Natural killer cell (primary cell): ENCODE results near the gene NELL2. TPM values are rescaled to one million over a fixed set of nuclear protein-coding genes. Genes with fewer than 3 reads are reported as not detected.
A peak's percentile ranks its signal among the peaks of the same experiment; 100 is the strongest.

Experiments
- ATAC-seq, 3 donors: fragments of 150-1000 bp in 2 of 3; fragments of 200-7000 bp in 1 of 3; cut with Tn5 transposase; 1 replicate in 1 of 3; 2 replicates in 2 of 3; pipeline ENCODE4 v1.10.0; 2021; ENCODE audit warnings: mild to moderate bottlenecking in 2 of 3, moderate library complexity in 2 of 3
- DNase-seq, 2 donors: peaks; one replicate each; pipeline versions ENCODE4 v3.0.0 to v3.0.0-alpha.2; 2013 to 2021; ENCODE audit warnings: mixed read lengths in 1 of 2
- H3K27ac ChIP-seq: one replicate; pipeline ENCODE4 v1.5.1; 2013; ENCODE audit warnings: mild to moderate bottlenecking, low read length
- H3K27me3 ChIP-seq: one replicate; pipeline ENCODE4 v1.6.1; 2013; ENCODE audit warnings: low read length; ENCODE audit not compliant: control insufficient read depth, insufficient read depth
- H3K36me3 ChIP-seq: one replicate; pipeline ENCODE4 v1.6.1; 2013; ENCODE audit warnings: low read length; ENCODE audit not compliant: control insufficient read depth, insufficient read depth
- H3K4me1 ChIP-seq: one replicate; pipeline ENCODE4 v1.6.1; 2013; ENCODE audit warnings: low read length; ENCODE audit not compliant: control insufficient read depth, insufficient read depth
- H3K4me3 ChIP-seq: one replicate; pipeline ENCODE4 v1.5.1; 2013; ENCODE audit warnings: low read length
- H3K9me3 ChIP-seq: one replicate; pipeline ENCODE4 v1.6.1; 2013; ENCODE audit warnings: low read length; ENCODE audit not compliant: control insufficient read depth, insufficient read depth
- H3K27ac Mint-ChIP-seq, 2 donors: one replicate each; pipeline ENCODE4 v1.8.0; 2022; ENCODE audit warnings: mild to moderate bottlenecking in 2 of 2, mixed read lengths in 2 of 2, moderate library complexity in 1 of 2
- H3K27me3 Mint-ChIP-seq, 2 donors: one replicate each; pipeline ENCODE4 v1.8.0; 2022; ENCODE audit warnings: low read depth in 2 of 2, mixed read lengths in 2 of 2
- H3K36me3 Mint-ChIP-seq: one replicate; pipeline ENCODE4 v1.8.0; 2022; ENCODE audit warnings: mixed read lengths
- H3K4me1 Mint-ChIP-seq, 2 donors: one replicate each; pipeline ENCODE4 v1.8.0; 2022; ENCODE audit warnings: mixed read lengths in 2 of 2
- H3K4me3 Mint-ChIP-seq: one replicate; pipeline ENCODE4 v1.8.0; 2022; ENCODE audit warnings: mild to moderate bottlenecking, moderate library complexity, mixed read lengths
- H3K9me3 Mint-ChIP-seq, 2 donors: one replicate each; pipeline ENCODE4 v1.8.0; 2022; ENCODE audit warnings: mixed read lengths in 2 of 2
- CTCF ChIP-seq: fragments of 200-600 bp; IDR thresholded peaks from one replicate; pipeline ENCODE4 v1.8.0; 2022; ENCODE audit warnings: antibody characterized with exemption
- WGBS: methylation state at CpG from one replicate; pipeline ENCODE4 v1.1.7; 2013; ENCODE audit warnings: missing lambda C conversion rate; ENCODE audit not compliant: insufficient coverage; 5-methylcytosine and 5-hydroxymethylcytosine counted together
- intact Hi-C: fragments of 100-400 bp; cut with micrococcal nuclease; formaldehyde crosslinking; loops from one replicate; pipeline ENCODE4 v1.14.2; 2022
- total RNA-seq, 4 donors: library from RNA; stranded (reverse); fragments of 120-200 nt in 1 of 4; gene quantifications; one replicate each; pipeline versions ENCODE4 v1.2.3 to v1.2.4, GENCODE V29; 2013 to 2022

NELL2 gene
- total RNA-seq, 3 donors from 2014 or later (not counting 1 experiment from before 2014, with no cell fraction given), result 5.8 to 15.3 (median 14.0) TPM

GRCh38 chr12:44875417-44875953 is 630 bp downstream of the NELL2 start:
- peak in 1 of 2 donors; percentile 49 for DNase-seq
- TF ChIP-seq CTCF, result no peak
- Histone ChIP-seq H3K36me3 (no peaks in the 10 kb centered on the region), H3K4me3 (peak overlapping the region; percentile 58), H3K27ac (no peak overlapping the region), H3K27me3 (peaks cover 50% of the 10 kb centered on the region), H3K9me3 (no peaks in the 10 kb centered on the region), H3K4me1 (peaks cover 21% of the 10 kb centered on the region)
- ATAC-seq, result peak in 2 of 3 donors; percentile 5 to 7
- intact Hi-C loops, result loop anchor here (2.0 to 5.0 kb wide), 2 partner anchors 63 to 98 kb away; no protein-coding TSS in a partner anchor
- peaks cover 21 to 22% of the 10 kb centered on the region in 2 donors for H3K4me1 Mint-ChIP-seq
- no peaks in the 10 kb centered on the region for H3K36me3 Mint-ChIP-seq
- peak overlapping the region; percentile 86 for H3K4me3 Mint-ChIP-seq
- WGBS, result 3% methylated on average over 26 of the region's 27 CpGs
- peaks cover 2 to 4% of the 10 kb centered on the region in 2 donors for H3K9me3 Mint-ChIP-seq
- peaks cover 57 to 71% of the 10 kb centered on the region in 2 donors for H3K27me3 Mint-ChIP-seq
- no peak overlapping the region for H3K27ac Mint-ChIP-seq

GRCh38 chr12:44874981-44875416 is 1.1 kb downstream of the NELL2 start:
- Histone ChIP-seq H3K4me1 (peaks cover 21% of the 10 kb centered on the region), H3K27ac (no peak overlapping the region), H3K4me3 (peak overlapping the region; percentile 58), H3K9me3 (no peaks in the 10 kb centered on the region), H3K27me3 (peaks cover 50% of the 10 kb centered on the region), H3K36me3 (no peaks in the 10 kb centered on the region)
- peaks cover 60 to 75% of the 10 kb centered on the region in 2 donors for H3K27me3 Mint-ChIP-seq
- peak overlapping the region; percentile 86 for H3K4me3 Mint-ChIP-seq
- 3% methylated on average over 12 of the region's 12 CpGs for WGBS
- H3K4me1 Mint-ChIP-seq, result peaks cover 21 to 22% of the 10 kb centered on the region in 2 donors
- TF ChIP-seq CTCF, result no peak
- peak in 1 of 2 donors; percentile 56 for DNase-seq
- no peak overlapping the region for H3K27ac Mint-ChIP-seq
- peaks cover 3% of the 10 kb centered on the region for H3K36me3 Mint-ChIP-seq
- no peak for ATAC-seq
- intact Hi-C loops, result loop anchor here (2.0 to 5.0 kb wide), 2 partner anchors 62 to 98 kb away; no protein-coding TSS in a partner anchor
- H3K9me3 Mint-ChIP-seq, result peaks cover 2 to 3% of the 10 kb centered on the region in 2 donors

GRCh38 chr12:44873898-44874297 is 2.2 kb downstream of the NELL2 start:
- TF ChIP-seq CTCF, result no peak
- intact Hi-C loops, result loop anchor here (2.0 kb wide), 1 partner anchor 61 kb away; no protein-coding TSS in a partner anchor

More at GRCh38 chr12:44873898-44874297, 2.2 kb downstream of the NELL2 start:
- peaks cover 59 to 73% of the 10 kb centered on the region in 2 donors for H3K27me3 Mint-ChIP-seq
- no peak overlapping the region for H3K4me3 ChIP-seq
- H3K36me3 ChIP-seq, result no peaks in the 10 kb centered on the region
- H3K9me3 ChIP-seq, result no peaks in the 10 kb centered on the region
- H3K27ac ChIP-seq, result no peak overlapping the region
- peak overlapping the region; percentile 86 for H3K4me3 Mint-ChIP-seq
- H3K36me3 Mint-ChIP-seq, result peaks cover 6% of the 10 kb centered on the region
- H3K9me3 Mint-ChIP-seq, result peaks cover 2% of the 10 kb centered on the region in 2 donors
- DNase-seq, result peak in 1 of 2 donors; percentile 68
- peaks cover 50% of the 10 kb centered on the region for H3K27me3 ChIP-seq
- H3K4me1 Mint-ChIP-seq, result peaks cover 21 to 22% of the 10 kb centered on the region in 2 donors
- H3K27ac Mint-ChIP-seq, result no peak overlapping the region
- peaks cover 21% of the 10 kb centered on the region for H3K4me1 ChIP-seq
- no peak for ATAC-seq
- no CpG with 5 or more reads among the region's 1 CpG for WGBS
